Naive thymus-derived CD8-positive, alpha-beta T cell (primary cell): ENCODE data around the gene PACRG. TPM values are rescaled to one million over a fixed set of nuclear protein-coding genes. Genes with fewer than 3 reads are reported as not detected.

Experiments used
- ATAC-seq, 2 donors: fragments of 150-1000 bp; cut with Tn5 transposase in 1 of 2; sonication (Bioruptor Pico), chemical (Tn5 transposase) in 1 of 2; 1 replicate in 1 of 2; 2 replicates in 1 of 2; pipeline ENCODE4 v1.10.0; 2021; ENCODE audit warnings: mild to moderate bottlenecking in 2 of 2, moderate library complexity in 2 of 2
- POLR2A ChIA-PET: fragments of 350-600 bp; sonication (Branson Sonifier 250); formaldehyde crosslinking; loops from one replicate; lab custom pipeline; 2021; ENCODE audit warnings: antibody characterized with exemption; lab: Charles Lee
- DNase-seq, 10 donors: peaks; one replicate each; pipeline versions ENCODE4 v3.0.0 to v3.0.0-alpha.2; 2020 to 2022
- H3K27ac Mint-ChIP-seq, 10 donors: one replicate each; pipeline ENCODE4 v1.8.0; 2020 to 2022; ENCODE audit warnings: mild to moderate bottlenecking in 10 of 10, mixed read lengths in 10 of 10, moderate library complexity in 4 of 10, inconsistent platforms in 1 of 10
- H3K27me3 Mint-ChIP-seq, 5 donors: one replicate each; pipeline ENCODE4 v1.8.0; 2021 to 2022; ENCODE audit warnings: mixed read lengths in 5 of 5
- H3K36me3 Mint-ChIP-seq, 3 donors: one replicate each; pipeline ENCODE4 v1.8.0; 2020 to 2022; ENCODE audit warnings: mixed read lengths in 3 of 3, mild to moderate bottlenecking in 2 of 3, inconsistent platforms in 1 of 3
- H3K4me1 Mint-ChIP-seq, 4 donors: one replicate each; pipeline ENCODE4 v1.8.0; 2021 to 2022; ENCODE audit warnings: mixed read lengths in 4 of 4
- H3K4me3 Mint-ChIP-seq, 10 donors: one replicate each; pipeline ENCODE4 v1.8.0; 2020 to 2022; ENCODE audit warnings: mild to moderate bottlenecking in 10 of 10, mixed read lengths in 10 of 10, moderate library complexity in 6 of 10, inconsistent platforms in 1 of 10
- H3K9me3 Mint-ChIP-seq, 9 donors: one replicate each; pipeline ENCODE4 v1.8.0; 2020 to 2022; ENCODE audit warnings: mixed read lengths in 9 of 9, mild to moderate bottlenecking in 3 of 9, inconsistent platforms in 1 of 9, moderate library complexity in 1 of 9
- polyA plus RNA-seq, 3 donors: library from polyadenylated mRNA; unstranded; fragments of 300-500 nt; fragmentation: Illumina TruSeq; gene quantifications; one replicate each; pipeline ENCODE4 v1.2.3, GENCODE V29; 2021
- total RNA-seq, 8 experiments: library from RNA in 2 of 8; stranded (reverse) in 2 of 8; gene quantifications; one replicate each; pipeline ENCODE4 v1.2.3 and lab custom pipeline; 2021 to 2026

PACRG gene
- total and polyA plus RNA-seq, 5 experiments from 2014 or later, result 0.34 to 1.2 (median 0.83) TPM; not detected in 1

DNA sequence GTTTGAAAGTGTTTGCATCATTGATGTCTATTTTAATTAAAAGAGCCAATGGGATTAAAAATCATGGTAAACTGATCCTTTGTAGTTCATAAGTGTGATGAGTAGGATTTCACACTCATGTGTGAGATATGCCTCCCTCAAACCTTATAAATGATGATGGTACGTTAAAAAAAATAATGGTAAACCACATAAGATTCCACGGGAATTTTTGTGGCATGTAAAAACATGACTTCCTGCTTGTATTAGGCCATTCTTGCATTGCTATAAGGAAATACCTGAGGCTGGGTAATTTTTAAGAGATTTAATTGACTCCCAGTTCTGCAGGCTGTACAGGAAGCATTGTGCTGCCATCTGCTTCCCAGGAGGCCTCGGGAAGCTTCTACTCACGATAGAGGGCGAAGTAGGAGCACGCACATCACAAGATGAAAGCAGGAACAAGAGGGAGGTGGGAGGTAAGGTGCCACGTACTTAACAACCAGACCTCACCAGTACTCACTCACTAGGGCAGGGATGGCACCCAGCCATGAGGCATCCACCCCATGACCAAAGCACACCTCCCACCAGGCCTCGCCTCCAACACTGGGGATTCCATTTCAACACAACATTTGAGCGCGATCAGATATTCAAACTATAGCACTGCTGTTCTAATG is 499.2 kb downstream of the PACRG start:
- DNase-seq (no peak), ATAC-seq (no peak)
- Mint-ChIP-seq H3K36me3 (no peaks in the 10 kb centered on the region), H3K27me3 (peaks cover 0 to 10% (median 2%) of the 10 kb centered on the region in 5 donors), H3K9me3 (peaks cover 0 to 15% (median 4%) of the 10 kb centered on the region in 9 donors), H3K4me1 (no peaks in the 10 kb centered on the region), H3K4me3 (no peak overlapping the region), H3K27ac (no peak overlapping the region)
- POLR2A ChIA-PET, result no interaction called here

DNA sequence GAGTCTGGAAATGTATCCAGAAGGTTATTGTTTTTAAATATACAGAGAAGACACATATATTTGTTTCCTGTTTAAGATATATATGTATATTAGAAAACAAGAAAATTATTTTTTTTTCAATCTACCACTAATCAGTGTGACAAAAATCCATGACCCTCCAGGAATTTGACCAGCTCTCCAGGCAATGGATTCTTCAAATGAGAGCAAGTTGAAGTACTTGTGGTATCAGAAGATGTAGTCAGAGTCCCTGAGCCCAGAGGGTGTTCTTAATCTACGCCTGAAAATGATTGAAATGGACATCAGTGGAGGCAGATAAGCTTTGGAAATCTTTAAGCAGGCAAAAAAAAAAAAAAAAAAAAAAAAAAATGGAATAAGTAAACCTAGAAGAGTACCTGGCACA is 500.3 kb downstream of the PACRG start:
- Mint-ChIP-seq H3K9me3 (peaks cover 0 to 15% (median 4%) of the 10 kb centered on the region in 9 donors), H3K27ac (no peak overlapping the region), H3K4me3 (no peak overlapping the region), H3K4me1 (no peaks in the 10 kb centered on the region), H3K36me3 (no peaks in the 10 kb centered on the region), H3K27me3 (peaks cover 0 to 15% (median 10%) of the 10 kb centered on the region in 5 donors)
- ATAC-seq (no peak), DNase-seq (no peak)
- POLR2A ChIA-PET, result no interaction called here

DNA sequence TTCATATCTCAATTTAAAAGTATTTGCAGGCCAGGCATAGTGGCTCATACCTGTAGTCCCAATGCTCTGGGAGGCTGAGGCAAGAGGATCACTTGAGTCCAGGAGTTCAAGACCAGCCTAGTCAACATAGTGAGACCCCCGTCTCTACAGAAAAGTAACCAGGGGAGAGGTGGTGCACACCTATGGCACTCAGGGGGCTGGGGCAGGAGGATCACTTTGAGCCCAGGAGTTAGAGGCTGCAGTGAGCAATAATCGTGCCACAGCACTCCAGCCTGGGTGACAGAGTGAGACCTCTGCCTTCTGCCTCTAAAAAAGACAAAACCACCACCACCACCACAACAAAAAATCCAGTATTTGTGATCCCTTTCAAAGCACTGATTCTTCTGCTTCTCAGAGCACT is 501.3 kb downstream of the PACRG start:
- Mint-ChIP-seq H3K9me3 (peaks cover 0 to 6% (median 0%) of the 10 kb centered on the region in 9 donors), H3K36me3 (no peaks in the 10 kb centered on the region), H3K27me3 (peaks cover 0 to 15% (median 10%) of the 10 kb centered on the region in 5 donors), H3K4me1 (no peaks in the 10 kb centered on the region), H3K27ac (no peak overlapping the region), H3K4me3 (no peak overlapping the region)
- no peak for ATAC-seq
- no peak for DNase-seq
- POLR2A ChIA-PET, result no interaction called here

DNA sequence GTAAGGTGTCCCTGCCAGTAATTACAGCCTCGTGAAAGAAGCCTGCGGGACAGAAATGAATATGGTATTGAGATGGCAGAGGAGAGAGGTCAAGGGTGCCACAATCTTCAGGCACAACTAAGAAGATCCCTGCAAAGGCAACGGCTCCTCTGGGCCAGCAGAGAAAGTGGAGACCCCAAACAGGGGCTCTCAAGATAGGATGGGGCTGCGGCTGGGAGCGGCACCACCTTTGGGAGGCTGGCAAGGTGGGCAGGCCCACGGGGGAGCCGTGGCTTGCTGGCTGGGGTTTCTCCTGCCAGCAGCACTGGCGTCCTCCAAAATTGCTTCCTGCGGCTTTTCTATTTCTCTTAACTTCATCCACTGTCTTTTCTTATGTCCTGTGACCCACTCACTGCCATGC is 503.1 kb downstream of the PACRG start:
- peaks cover 0 to 15% (median 8%) of the 10 kb centered on the region in 5 donors for H3K27me3 Mint-ChIP-seq
- POLR2A ChIA-PET, result no interaction called here
- DNase-seq (no peak), ATAC-seq (no peak)
- H3K4me1 Mint-ChIP-seq, result no peaks in the 10 kb centered on the region
- H3K4me3 Mint-ChIP-seq, result no peak overlapping the region
- no peaks in the 10 kb centered on the region for H3K36me3 Mint-ChIP-seq
- H3K9me3 Mint-ChIP-seq, result peaks cover 0 to 4% (median 0%) of the 10 kb centered on the region in 9 donors
- H3K27ac Mint-ChIP-seq, result no peak overlapping the region

DNA sequence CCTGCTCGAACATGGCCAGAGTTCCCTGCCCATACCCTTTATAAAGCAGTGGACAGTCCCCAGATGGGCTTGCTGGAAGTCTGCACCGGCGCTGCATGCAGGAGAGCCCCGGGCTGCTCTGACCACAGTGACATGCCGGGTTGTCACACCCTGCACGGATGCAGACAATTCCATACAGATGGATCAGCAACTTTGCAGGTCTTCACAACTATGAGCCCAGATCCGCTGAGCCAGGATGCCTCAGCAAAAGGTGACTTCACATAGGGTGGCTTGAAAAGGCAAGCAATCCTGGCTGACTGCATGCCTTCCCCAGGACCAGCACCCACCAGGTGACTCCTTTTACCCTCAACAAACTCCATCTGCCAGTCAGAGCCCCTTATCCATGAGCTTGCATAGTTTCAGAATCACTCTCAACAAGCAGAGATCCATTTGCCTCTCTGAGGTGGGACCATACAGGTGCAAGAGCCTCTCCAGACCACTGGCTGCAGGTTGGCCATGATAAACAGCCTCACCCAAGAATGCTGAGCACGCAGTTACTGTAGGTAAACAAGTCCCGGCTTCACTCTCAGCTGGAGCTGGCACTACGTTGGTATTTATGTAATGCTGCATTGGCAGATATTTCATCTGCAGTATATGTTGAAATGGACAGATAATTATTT is 503.7 kb downstream of the PACRG start:
- ATAC-seq, result no peak
- H3K4me1 Mint-ChIP-seq, result no peaks in the 10 kb centered on the region
- peaks cover 0 to 15% (median 7%) of the 10 kb centered on the region in 5 donors for H3K27me3 Mint-ChIP-seq
- no peaks in the 10 kb centered on the region for H3K36me3 Mint-ChIP-seq
- H3K27ac Mint-ChIP-seq, result peak overlapping the region in 1 of 10 donors; percentile 35
- DNase-seq, result no peak
- H3K9me3 Mint-ChIP-seq, result no peaks in the 10 kb centered on the region
- H3K4me3 Mint-ChIP-seq, result no peak overlapping the region
- POLR2A ChIA-PET, result no interaction called here

DNA sequence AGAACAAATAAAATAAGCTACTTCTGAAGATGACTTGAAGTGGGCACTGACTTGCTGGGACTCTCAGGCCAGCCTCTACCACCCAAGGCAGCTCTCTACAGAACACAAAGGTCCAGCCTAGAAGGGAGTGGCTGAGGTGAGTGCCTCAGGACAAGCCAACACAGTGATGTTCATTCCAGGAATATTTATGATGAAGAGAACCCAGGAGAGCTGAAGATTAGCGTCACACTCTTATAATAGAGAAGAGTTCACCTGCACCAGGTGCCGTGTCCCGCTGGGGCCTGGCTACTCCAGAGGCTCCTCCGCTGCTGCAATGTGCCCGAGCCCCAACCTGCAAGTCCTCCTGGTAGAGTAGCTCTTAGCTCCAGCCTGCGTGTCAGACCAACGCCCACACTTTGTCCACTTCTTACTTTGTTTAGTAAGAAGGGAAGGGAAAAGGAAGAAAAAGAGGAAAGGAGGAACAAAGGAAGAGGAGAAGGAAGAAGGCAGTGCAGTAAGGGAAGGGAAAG is 504.3 kb downstream of the PACRG start:
- Mint-ChIP-seq H3K9me3 (no peaks in the 10 kb centered on the region), H3K4me1 (no peaks in the 10 kb centered on the region), H3K36me3 (no peaks in the 10 kb centered on the region), H3K27ac (no peak overlapping the region), H3K27me3 (peaks cover 0 to 15% (median 7%) of the 10 kb centered on the region in 5 donors), H3K4me3 (no peak overlapping the region)
- POLR2A ChIA-PET, result no interaction called here
- no peak for DNase-seq
- no peak for ATAC-seq

DNA sequence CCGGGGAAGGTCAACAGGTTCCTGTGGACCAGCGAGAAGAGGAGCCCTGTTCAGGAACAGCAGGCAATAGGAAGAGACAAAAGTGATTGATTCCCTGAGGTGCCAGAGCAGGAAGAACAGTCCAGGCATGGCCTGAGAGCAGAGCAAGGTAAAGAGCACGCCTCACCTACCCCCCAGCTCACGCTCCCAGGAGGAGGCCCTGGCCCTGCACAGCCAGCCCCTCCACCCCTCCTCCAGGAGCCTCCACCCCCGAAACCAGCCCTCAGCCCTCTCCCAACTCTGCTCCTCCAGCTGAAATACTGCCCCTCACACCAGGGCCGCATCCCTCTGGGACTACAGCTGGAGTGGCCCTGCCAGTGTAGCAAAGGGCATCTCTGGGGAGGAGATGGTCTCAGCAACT is 504.9 kb downstream of the PACRG start:
- no peak for ATAC-seq
- DNase-seq, result no peak
- no peaks in the 10 kb centered on the region for H3K9me3 Mint-ChIP-seq
- no peaks in the 10 kb centered on the region for H3K36me3 Mint-ChIP-seq
- no peaks in the 10 kb centered on the region for H3K4me1 Mint-ChIP-seq
- no peak overlapping the region for H3K4me3 Mint-ChIP-seq
- H3K27ac Mint-ChIP-seq, result peak overlapping the region in 1 of 10 donors; percentile 1
- peaks cover 0 to 12% (median 7%) of the 10 kb centered on the region in 5 donors for H3K27me3 Mint-ChIP-seq
- POLR2A ChIA-PET, result no interaction called here

DNA sequence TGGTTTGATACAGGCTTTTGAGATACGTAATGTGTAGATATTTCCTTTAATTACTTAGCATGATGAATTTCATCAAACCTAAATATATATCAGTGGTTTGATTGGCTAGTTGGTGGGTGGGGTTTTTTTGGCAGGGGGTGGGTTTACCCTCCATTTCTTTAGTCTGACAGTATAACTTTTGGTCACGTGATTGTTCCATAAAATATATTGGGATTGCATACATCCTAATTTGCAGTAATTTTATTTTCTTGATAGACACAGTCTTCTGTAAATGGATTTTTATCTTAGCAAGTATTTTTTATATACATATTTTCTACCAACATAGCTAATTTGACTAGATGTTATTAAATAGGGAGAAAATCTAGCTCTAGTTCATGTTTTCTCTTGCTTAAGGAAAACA is 509.3 kb downstream of the PACRG start:
- H3K27me3 Mint-ChIP-seq, result peaks cover 3 to 33% (median 6%) of the 10 kb centered on the region in 5 donors
- H3K27ac Mint-ChIP-seq, result no peak overlapping the region
- no peaks in the 10 kb centered on the region for H3K4me1 Mint-ChIP-seq
- ATAC-seq (no peak), DNase-seq (no peak)
- H3K9me3 Mint-ChIP-seq, result peaks cover 0 to 3% (median 0%) of the 10 kb centered on the region in 9 donors
- H3K4me3 Mint-ChIP-seq, result no peak overlapping the region
- no peaks in the 10 kb centered on the region for H3K36me3 Mint-ChIP-seq
- POLR2A ChIA-PET, result no interaction called here

DNA sequence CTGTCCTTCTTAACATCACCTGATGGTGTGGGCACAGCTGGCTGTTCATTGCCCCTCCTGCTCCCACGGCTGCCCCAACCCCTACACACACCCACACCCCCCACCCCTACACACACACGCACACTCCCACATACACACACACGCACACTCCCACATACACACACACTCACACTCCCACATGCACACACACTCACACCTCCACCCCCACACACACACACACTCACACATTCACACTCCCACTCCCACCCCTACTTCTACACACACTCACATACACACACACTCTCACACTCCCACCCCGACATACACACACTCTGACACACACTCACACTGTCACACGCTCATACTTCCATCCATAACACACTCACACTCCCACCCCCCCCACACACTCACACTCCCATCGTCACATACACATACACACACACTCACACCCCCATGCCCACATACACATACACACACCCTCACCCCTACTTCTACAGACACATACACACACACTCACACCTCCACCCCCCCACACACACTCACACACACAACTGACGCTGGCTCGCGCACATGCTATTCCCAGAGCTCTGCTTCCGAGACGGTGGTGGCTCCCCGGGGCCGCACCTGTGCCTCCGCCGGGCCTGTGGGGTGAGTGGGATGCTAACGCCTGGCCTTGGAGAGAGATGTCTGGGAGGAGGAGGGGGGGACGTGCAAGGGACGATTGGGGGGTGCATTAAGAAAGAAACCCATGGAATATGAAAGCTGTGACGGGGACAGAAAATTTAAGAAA is 512.0 kb downstream of the PACRG start:
- no peak for ATAC-seq
- Mint-ChIP-seq H3K36me3 (no peaks in the 10 kb centered on the region), H3K4me1 (no peaks in the 10 kb centered on the region), H3K27ac (no peak overlapping the region), H3K9me3 (peaks cover 0 to 3% (median 0%) of the 10 kb centered on the region in 9 donors), H3K27me3 (peaks cover 3 to 27% (median 6%) of the 10 kb centered on the region in 5 donors), H3K4me3 (no peak overlapping the region)
- DNase-seq, result no peak
- POLR2A ChIA-PET, result no interaction called here

DNA sequence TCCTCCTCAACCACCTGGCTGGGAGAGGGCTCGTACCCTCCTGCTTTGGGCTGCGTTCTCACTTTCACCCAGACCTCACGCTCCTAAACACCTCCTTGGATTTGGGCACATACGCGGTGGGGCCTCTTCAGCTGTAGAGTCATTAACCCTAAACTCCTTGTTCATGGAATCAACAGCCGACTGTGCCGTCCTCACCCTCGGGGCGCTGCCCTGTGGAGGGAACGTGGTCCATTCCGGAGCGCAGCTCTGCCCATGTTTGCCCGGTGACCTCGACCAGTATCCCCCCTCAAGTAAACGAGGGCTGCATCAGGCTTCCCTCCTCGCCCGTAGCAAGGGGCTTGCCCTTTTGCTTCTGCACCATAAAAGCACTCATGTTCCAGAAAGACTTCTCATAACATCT is 512.8 kb downstream of the PACRG start:
- Mint-ChIP-seq H3K9me3 (peaks cover 0 to 3% (median 0%) of the 10 kb centered on the region in 9 donors), H3K4me3 (no peak overlapping the region), H3K36me3 (no peaks in the 10 kb centered on the region), H3K27me3 (peaks cover 3 to 33% (median 6%) of the 10 kb centered on the region in 5 donors), H3K27ac (no peak overlapping the region), H3K4me1 (no peaks in the 10 kb centered on the region)
- POLR2A ChIA-PET, result no interaction called here
- DNase-seq (no peak), ATAC-seq (no peak)

DNA sequence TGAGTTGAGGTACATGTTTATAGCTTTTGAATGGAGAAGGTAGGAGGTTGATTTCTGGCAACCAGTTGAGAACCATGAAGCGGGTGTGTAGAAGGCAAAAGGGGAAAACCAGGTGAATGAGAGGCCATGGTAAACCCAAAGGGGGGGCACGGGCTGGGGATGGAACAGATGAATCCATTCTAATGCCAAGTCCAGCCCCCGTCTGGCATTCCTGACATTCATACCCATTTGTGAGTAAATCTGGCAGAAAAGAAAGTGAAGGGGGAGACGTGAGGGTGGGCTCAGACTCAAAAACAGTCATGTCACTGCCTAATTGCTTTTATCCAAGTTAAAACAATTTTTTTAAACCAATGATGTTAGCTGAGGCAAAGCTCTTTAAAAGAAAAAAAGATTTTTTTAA is 513.9 kb downstream of the PACRG start:
- H3K36me3 Mint-ChIP-seq, result no peaks in the 10 kb centered on the region

DNA sequence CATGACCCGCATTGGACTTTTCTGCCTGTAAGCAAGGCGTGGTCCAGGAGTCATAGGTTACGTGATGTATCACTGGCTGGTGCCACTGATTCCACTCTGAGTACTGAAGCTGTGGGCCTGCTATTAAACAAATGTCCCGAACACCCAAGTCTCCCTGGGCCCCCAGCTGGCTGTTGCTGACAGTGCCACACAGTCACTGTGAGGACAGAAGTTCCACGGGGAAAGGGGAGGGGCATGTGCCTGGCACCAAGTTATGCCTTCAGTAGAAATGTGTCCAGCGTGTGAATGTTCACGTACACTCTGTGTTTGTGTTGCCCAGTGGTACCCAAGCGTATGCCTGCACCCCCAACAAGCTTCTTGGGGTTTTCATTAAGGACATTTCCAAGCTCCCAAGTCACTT is 515.3 kb downstream of the PACRG start:
- H3K27ac Mint-ChIP-seq, result no peak overlapping the region
- peaks cover 5 to 45% (median 12%) of the 10 kb centered on the region in 5 donors for H3K27me3 Mint-ChIP-seq
- H3K9me3 Mint-ChIP-seq, result peaks cover 0 to 3% (median 0%) of the 10 kb centered on the region in 9 donors
- H3K4me1 Mint-ChIP-seq, result no peaks in the 10 kb centered on the region
- H3K4me3 Mint-ChIP-seq, result no peak overlapping the region
- POLR2A ChIA-PET, result no interaction called here
- no peak for ATAC-seq
- DNase-seq, result no peak
- H3K36me3 Mint-ChIP-seq, result no peaks in the 10 kb centered on the region

More for the DNA sequence above, 513.9 kb downstream of the PACRG start:
- Mint-ChIP-seq H3K27ac (no peak overlapping the region), H3K9me3 (peaks cover 0 to 3% (median 0%) of the 10 kb centered on the region in 9 donors), H3K27me3 (peaks cover 4 to 44% (median 10%) of the 10 kb centered on the region in 5 donors), H3K4me3 (no peak overlapping the region), H3K4me1 (no peaks in the 10 kb centered on the region)
- DNase-seq, result no peak
- POLR2A ChIA-PET, result no interaction called here
- ATAC-seq, result no peak
